WI38 (cell line): ENCODE data around the gene AMMECR1L.

Experiments
- H3K4me3 ChIP-seq: 2 replicates; pipeline ENCODE4 v1.5.1; 2011; ENCODE audit warnings: low read depth, mild to moderate bottlenecking, control low read depth, low read length
- TF ChIP-seq, protein P1 (sequence below): IDR thresholded peaks from 2 replicates; pipeline ENCODE4 v1.5.1; 2012; ENCODE audit warnings: low read depth, mild to moderate bottlenecking, control low read depth, low read length

AMMECR1L gene

GRCh38 chr2:127865926-127866325 lies 19.8 kb downstream of the AMMECR1L start:
- TF ChIP-seq, protein P1, sequence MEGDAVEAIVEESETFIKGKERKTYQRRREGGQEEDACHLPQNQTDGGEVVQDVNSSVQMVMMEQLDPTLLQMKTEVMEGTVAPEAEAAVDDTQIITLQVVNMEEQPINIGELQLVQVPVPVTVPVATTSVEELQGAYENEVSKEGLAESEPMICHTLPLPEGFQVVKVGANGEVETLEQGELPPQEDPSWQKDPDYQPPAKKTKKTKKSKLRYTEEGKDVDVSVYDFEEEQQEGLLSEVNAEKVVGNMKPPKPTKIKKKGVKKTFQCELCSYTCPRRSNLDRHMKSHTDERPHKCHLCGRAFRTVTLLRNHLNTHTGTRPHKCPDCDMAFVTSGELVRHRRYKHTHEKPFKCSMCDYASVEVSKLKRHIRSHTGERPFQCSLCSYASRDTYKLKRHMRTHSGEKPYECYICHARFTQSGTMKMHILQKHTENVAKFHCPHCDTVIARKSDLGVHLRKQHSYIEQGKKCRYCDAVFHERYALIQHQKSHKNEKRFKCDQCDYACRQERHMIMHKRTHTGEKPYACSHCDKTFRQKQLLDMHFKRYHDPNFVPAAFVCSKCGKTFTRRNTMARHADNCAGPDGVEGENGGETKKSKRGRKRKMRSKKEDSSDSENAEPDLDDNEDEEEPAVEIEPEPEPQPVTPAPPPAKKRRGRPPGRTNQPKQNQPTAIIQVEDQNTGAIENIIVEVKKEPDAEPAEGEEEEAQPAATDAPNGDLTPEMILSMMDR = no peak
- H3K4me3 ChIP-seq = no peak overlapping the region

DNA sequence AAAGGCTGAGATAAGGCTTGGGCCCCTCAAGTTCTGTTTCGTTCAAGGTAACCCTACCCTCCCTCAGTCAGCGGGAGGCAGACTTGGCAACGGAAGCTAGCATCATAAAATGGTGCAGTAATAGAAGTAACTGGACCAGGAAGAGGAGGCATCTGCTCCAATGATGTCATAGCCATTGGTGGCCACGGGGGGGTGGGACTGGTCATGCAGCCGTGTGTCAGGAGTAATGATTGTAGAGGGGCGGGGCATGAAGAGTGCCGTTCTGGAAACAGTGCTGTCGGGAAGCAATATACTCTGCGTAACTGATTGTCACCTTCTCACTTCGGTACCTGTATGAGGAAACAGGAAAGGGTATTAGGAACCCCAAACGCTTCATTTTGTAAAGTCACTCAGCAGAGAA lies 20.9 kb downstream of the AMMECR1L start:
- TF ChIP-seq, protein P1 = no peak
- no peak overlapping the region for H3K4me3 ChIP-seq

GRCh38 chr2:127862228-127862627 lies 23.5 kb downstream of the AMMECR1L start:
- TF ChIP-seq, protein P1 = no peak
- no peak overlapping the region for H3K4me3 ChIP-seq

DNA sequence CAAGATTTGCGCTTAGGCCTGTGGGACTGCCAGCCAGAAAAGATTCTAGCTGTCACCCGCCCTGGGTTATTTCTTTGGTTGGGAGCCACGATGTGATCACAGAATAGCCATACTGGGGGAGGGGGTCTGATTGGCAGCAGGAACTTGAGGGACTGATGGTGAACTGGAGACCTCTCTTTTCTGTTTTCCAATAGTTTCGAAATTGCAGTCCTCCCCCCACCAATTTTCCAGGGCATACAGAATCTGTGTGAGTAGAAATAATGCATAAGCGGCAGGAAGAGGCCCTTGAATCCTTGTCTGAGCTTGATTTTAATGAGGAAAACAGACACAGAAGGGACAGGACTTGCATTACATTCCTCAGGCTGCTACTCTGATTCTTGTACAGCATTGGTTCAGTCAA lies 25.6 kb downstream of the AMMECR1L start:
- TF ChIP-seq, protein P1 = no peak
- H3K4me3 ChIP-seq = no peak overlapping the region

- TF ChIP-seq, protein P1 = no peak
- no peak overlapping the region for H3K4me3 ChIP-seq
Measured at GRCh38 chr2:127859712-127860085, 26.1 kb downstream of the AMMECR1L start.

DNA sequence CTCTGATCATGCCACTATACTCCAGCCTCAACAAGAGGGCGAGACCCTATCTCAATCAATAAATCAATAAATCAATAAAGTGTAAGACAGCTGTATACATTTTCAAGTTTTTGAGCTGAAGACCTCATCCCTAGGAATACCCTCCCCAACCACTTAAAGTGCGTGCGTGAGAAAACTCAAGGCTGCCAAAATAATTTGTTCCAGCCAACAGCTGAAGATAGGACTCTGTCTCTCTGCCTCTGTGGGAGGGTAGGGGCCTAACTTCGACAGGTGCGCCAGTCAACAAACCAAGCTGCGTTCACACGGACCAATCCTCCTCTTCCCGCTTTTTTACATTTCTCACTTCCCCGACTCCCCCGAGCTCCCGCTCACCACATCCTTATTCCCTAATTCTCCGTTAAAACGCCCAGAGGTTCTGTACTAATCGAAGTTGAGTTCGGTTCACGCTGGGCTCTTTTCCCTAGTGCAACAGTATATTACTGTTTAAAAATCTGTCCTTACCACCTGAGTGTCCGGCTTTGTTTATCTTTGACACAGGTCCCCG lies 28.4 kb downstream of the AMMECR1L start:
- H3K4me3 ChIP-seq = peak overlapping the region; percentile 74
- TF ChIP-seq, protein P1 = no peak

DNA sequence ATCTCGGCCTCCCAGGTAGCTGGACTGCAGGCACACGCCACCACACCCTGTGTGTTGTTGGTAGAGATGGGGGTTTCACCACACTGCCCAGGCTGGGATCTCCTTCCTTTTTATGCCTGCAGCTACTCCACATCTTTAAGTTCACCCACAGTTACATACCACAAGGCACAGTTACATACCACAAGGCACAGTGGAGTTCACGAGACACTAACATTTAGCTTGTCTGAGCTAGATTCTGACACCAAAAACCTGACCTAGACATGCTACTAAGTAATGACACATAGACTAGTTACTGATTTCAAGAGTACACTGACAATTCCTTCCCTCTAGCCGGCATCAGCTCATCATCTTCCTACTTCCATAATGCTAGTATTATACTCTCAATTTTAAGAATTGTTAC lies 32.1 kb downstream of the AMMECR1L start:
- TF ChIP-seq, protein P1 = no peak
- no peak overlapping the region for H3K4me3 ChIP-seq
